Measurements from ENCODE around the gene SERPINB10. TPM values are rescaled to one million over a fixed set of nuclear protein-coding genes. Genes with fewer than 3 reads are reported as not detected.

Gene SERPINB10, protein sequence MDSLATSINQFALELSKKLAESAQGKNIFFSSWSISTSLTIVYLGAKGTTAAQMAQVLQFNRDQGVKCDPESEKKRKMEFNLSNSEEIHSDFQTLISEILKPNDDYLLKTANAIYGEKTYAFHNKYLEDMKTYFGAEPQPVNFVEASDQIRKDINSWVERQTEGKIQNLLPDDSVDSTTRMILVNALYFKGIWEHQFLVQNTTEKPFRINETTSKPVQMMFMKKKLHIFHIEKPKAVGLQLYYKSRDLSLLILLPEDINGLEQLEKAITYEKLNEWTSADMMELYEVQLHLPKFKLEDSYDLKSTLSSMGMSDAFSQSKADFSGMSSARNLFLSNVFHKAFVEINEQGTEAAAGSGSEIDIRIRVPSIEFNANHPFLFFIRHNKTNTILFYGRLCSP
- total RNA-seq, result 1 to 10 TPM in 1 of 7 donors, not detected in 6; 2.0 TPM
- polyA plus RNA-seq, result not detected
- long read RNA-seq, donor 1, result 0 reads
- long read RNA-seq, donor 2, result 0 reads
- long read RNA-seq, donor 3, result 0 reads

DNA sequence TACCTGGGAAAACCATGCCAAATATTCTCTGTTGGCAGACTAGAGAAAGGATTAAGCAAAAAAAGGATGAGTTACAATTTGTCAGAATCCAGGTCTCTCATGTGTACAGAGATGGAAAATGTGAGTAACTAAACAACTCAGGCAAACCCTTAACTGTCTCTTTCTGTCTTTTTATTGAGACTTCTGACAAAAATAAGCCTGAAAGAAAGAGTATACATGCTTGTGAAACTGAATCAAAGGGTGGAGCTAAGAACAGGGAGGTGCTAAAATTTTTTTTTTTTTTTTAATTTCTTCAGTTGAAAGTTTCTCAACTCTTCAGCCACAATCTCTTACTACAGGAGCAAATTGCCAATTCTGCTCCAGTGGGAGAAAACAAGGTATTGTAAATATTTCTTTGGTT is at the start of gene SERPINB10:
SERPINB10 (plus strand) TSS at position 295 of the 400 bp plus-strand sequence. CDS start 7,553 bp downstream, outside the sequence.
- no peaks in the 10 kb centered on the region for H3K9me3 ChIP-seq
- no peaks in the 10 kb centered on the region for H3K27me3 ChIP-seq
- intact Hi-C loops (cut with DNase I), result no loop called here
- no peak within 1 kb of the TSS for H3K4me3 ChIP-seq
- no peaks in the 10 kb centered on the region for H3K4me1 ChIP-seq (ENCODE audit: insufficient read depth)
- H3K36me3 ChIP-seq, result no peaks in the 10 kb centered on the region
- no peak for DNase-seq
- TF ChIP-seq POLR2A (IDR thresholded peaks at IDR 0.05) (no peak), EP300 (IDR thresholded peaks at IDR 0.05) (no peak)
- TF ChIP-seq, protein P1, sequence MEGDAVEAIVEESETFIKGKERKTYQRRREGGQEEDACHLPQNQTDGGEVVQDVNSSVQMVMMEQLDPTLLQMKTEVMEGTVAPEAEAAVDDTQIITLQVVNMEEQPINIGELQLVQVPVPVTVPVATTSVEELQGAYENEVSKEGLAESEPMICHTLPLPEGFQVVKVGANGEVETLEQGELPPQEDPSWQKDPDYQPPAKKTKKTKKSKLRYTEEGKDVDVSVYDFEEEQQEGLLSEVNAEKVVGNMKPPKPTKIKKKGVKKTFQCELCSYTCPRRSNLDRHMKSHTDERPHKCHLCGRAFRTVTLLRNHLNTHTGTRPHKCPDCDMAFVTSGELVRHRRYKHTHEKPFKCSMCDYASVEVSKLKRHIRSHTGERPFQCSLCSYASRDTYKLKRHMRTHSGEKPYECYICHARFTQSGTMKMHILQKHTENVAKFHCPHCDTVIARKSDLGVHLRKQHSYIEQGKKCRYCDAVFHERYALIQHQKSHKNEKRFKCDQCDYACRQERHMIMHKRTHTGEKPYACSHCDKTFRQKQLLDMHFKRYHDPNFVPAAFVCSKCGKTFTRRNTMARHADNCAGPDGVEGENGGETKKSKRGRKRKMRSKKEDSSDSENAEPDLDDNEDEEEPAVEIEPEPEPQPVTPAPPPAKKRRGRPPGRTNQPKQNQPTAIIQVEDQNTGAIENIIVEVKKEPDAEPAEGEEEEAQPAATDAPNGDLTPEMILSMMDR (IDR thresholded peaks at IDR 0.05), result no peak
- H3K27ac ChIP-seq, result no peak within 1 kb of the TSS

DNA sequence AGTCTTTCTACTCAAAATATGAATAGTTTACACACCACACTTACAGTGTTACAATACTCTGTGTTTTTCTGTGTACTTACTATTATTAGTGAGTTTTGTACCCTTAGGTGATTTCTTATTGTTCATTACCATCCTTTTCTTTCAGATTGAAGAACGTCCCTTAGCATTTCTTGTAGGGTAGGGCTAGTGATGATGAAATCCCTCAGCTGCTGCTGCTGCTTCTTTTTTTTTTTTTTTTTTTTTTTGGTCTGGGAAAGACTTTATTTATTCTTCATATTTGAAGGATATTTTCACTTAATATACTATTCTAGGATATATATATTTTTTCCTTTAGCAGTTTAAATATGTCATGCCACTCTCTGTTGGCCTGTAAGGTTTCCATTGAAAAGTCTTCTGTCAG is 49.3 kb upstream of the SERPINB10 start:
- H3K4me1 ChIP-seq (ENCODE audit: insufficient read depth), result no peaks in the 10 kb centered on the region
- H3K4me3 ChIP-seq, result no peak overlapping the region
- H3K27me3 ChIP-seq, result no peaks in the 10 kb centered on the region
- H3K36me3 ChIP-seq, result no peaks in the 10 kb centered on the region
- no peak for TF ChIP-seq EP300 (IDR thresholded peaks at IDR 0.05)
- no peak for TF ChIP-seq POLR2A (IDR thresholded peaks at IDR 0.05)
- TF ChIP-seq, protein P1 (IDR thresholded peaks at IDR 0.05), result no peak
- 45 to 63% (median 46%) methylated on average over 1 of the region's 1 CpG for WGBS, 3 donors
- intact Hi-C loops (cut with DNase I), result no loop called here
- DNase-seq, result no peak
- H3K27ac ChIP-seq, result no peak overlapping the region
- no peaks in the 10 kb centered on the region for H3K9me3 ChIP-seq

DNA sequence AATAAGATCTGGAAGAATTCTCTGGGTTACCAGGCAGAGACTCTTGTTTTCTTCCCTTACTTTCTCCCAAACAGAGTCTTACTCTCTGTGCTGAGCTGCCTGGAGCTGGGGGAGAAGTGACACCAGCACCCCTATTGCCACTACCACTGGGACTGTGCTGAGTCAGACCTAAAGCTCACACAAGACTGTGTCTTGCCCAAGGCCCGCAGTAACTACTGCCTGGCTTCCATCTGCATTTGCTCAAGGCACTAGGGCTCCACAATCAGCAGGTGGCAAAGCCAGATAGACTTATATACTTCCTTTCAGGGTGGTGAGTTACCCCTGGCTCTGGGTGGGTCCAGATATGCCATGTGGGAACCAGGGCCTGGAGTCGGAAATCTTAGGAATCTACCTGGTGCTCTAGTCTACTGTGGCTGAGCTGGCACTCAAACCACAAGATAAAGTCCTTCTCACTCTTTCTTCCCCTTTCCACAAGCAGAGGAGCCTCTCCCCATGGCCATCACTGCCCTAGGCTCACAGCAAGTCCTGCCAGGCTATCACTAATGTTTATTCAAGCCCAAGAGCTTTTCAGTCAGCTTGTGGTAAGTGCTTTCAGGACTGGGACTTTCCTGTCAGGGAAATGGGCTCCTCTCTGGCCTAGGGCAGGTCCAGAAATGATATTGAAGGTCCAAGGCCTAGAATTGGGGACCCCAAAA is 47.8 kb upstream of the SERPINB10 start:
- Histone ChIP-seq H3K4me3 (no peak overlapping the region), H3K4me1 (ENCODE audit: insufficient read depth) (no peaks in the 10 kb centered on the region), H3K27ac (no peak overlapping the region), H3K36me3 (no peaks in the 10 kb centered on the region), H3K9me3 (no peaks in the 10 kb centered on the region), H3K27me3 (no peaks in the 10 kb centered on the region)
- DNase-seq, result no peak
- TF ChIP-seq, protein P1 (IDR thresholded peaks at IDR 0.05), result no peak
- TF ChIP-seq POLR2A (IDR thresholded peaks at IDR 0.05) (no peak), EP300 (IDR thresholded peaks at IDR 0.05) (no peak)
- intact Hi-C loops (cut with DNase I), result no loop called here
- 77 to 85% (median 83%) methylated on average over 2 of the region's 2 CpGs for WGBS, 3 donors

DNA sequence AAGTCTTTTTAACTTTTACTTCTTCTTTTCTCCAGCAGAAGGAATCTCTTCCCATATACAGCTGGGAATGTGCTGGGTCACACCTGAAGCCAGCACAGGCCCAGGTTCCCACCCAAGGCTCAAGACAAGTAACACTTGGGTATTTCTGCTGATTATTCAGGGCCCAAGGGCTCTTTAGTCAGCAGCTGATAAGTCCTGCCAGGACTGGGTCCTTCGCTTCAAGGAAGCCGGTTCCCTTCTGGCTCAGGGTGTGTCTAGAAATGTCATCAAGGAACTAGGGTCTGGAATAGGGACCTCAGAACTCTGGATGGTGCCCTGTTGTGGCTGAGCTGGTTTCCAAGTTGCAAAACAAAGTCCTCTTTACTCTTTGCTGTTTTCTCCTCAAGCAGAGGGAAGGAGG is 47.2 kb upstream of the SERPINB10 start:
- H3K9me3 ChIP-seq, result no peaks in the 10 kb centered on the region
- intact Hi-C loops (cut with DNase I), result no loop called here
- TF ChIP-seq, protein P1 (IDR thresholded peaks at IDR 0.05), result no peak
- TF ChIP-seq POLR2A (IDR thresholded peaks at IDR 0.05) (no peak), EP300 (IDR thresholded peaks at IDR 0.05) (no peak)
- no peak overlapping the region for H3K27ac ChIP-seq
- no peak overlapping the region for H3K4me3 ChIP-seq
- H3K27me3 ChIP-seq, result no peaks in the 10 kb centered on the region
- no peak for DNase-seq
- H3K4me1 ChIP-seq (ENCODE audit: insufficient read depth), result no peaks in the 10 kb centered on the region
- H3K36me3 ChIP-seq, result no peaks in the 10 kb centered on the region
- WGBS, 3 donors, result 90 to 96% (median 91%) methylated on average over 2 of the region's 2 CpGs
